ENCODE measurements around the gene IHH. TPM values are rescaled to one million over a fixed set of nuclear protein-coding genes. Genes with fewer than 3 reads are reported as not detected.

The IHH gene
- total RNA-seq, 1 donor from 2014 or later = 0.16 TPM

GRCh38 chr2:219076253-219076652 lies 15.5 kb upstream of the IHH start:
- TF ChIP-seq CTCF (conservative IDR thresholded peaks at IDR 0.05) = no peak
- Mint-ChIP-seq H3K36me3 (ENCODE audit: low read depth) (peaks cover 4% of the 10 kb centered on the region), H3K4me3 (no peak overlapping the region), H3K27me3 (ENCODE audit: low read depth) (no peaks in the 10 kb centered on the region), H3K4me1 (no peaks in the 10 kb centered on the region), H3K9me3 (no peaks in the 10 kb centered on the region), H3K27ac (ENCODE audit: unreplicated experiment) (no peak overlapping the region)
- no peak for DNase-seq (ENCODE audit: low read depth, low spot score)

GRCh38 chr2:219073413-219074129 lies 12.8 kb upstream of the IHH start:
- peak; percentile 64 for TF ChIP-seq CTCF (conservative IDR thresholded peaks at IDR 0.05)
- Mint-ChIP-seq H3K27me3 (ENCODE audit: low read depth) (no peaks in the 10 kb centered on the region), H3K9me3 (no peaks in the 10 kb centered on the region), H3K4me3 (no peak overlapping the region), H3K27ac (ENCODE audit: unreplicated experiment) (no peak overlapping the region), H3K4me1 (no peaks in the 10 kb centered on the region), H3K36me3 (ENCODE audit: low read depth) (peaks cover 4% of the 10 kb centered on the region)
- DNase-seq (ENCODE audit: low read depth, low spot score) = peak; percentile 35

- Mint-ChIP-seq H3K4me3 (no peak overlapping the region), H3K9me3 (no peaks in the 10 kb centered on the region), H3K36me3 (ENCODE audit: low read depth) (peaks cover 4% of the 10 kb centered on the region), H3K4me1 (no peaks in the 10 kb centered on the region), H3K27ac (ENCODE audit: unreplicated experiment) (no peak overlapping the region), H3K27me3 (ENCODE audit: low read depth) (no peaks in the 10 kb centered on the region)
- no peak for TF ChIP-seq CTCF (conservative IDR thresholded peaks at IDR 0.05)
- DNase-seq (ENCODE audit: low read depth, low spot score) = no peak
Observed at GRCh38 chr2:219072741-219073250, 12.1 kb upstream of the IHH start.

GRCh38 chr2:219071131-219071816 lies 10.6 kb upstream of the IHH start:
- TF ChIP-seq CTCF (conservative IDR thresholded peaks at IDR 0.05) = no peak
- H3K36me3 Mint-ChIP-seq (ENCODE audit: low read depth) = peaks cover 4% of the 10 kb centered on the region
- H3K9me3 Mint-ChIP-seq = no peaks in the 10 kb centered on the region
- H3K4me1 Mint-ChIP-seq = no peaks in the 10 kb centered on the region
- H3K27me3 Mint-ChIP-seq (ENCODE audit: low read depth) = peaks cover 3% of the 10 kb centered on the region
- no peak overlapping the region for H3K4me3 Mint-ChIP-seq
- no peak overlapping the region for H3K27ac Mint-ChIP-seq (ENCODE audit: unreplicated experiment)
- DNase-seq (ENCODE audit: low read depth, low spot score) = no peak

- Mint-ChIP-seq H3K4me1 (no peaks in the 10 kb centered on the region), H3K9me3 (no peaks in the 10 kb centered on the region), H3K27ac (ENCODE audit: unreplicated experiment) (no peak overlapping the region), H3K4me3 (no peak overlapping the region), H3K27me3 (ENCODE audit: low read depth) (peaks cover 48% of the 10 kb centered on the region), H3K36me3 (ENCODE audit: low read depth) (no peaks in the 10 kb centered on the region)
- no peak for TF ChIP-seq CTCF (conservative IDR thresholded peaks at IDR 0.05)
- DNase-seq (ENCODE audit: low read depth, low spot score) = no peak
Observed at GRCh38 chr2:219065484-219065883, 4.8 kb upstream of the IHH start.
